Thyroid gland (tissue), 4 donors: Measurements from ENCODE around the gene VGLL3. TPM values are rescaled to one million over a fixed set of nuclear protein-coding genes. Genes with fewer than 3 reads are reported as not detected.

Source experiments
- DNase-seq, 2 donors: peaks; one replicate each; pipeline ENCODE4 v3.0.0-alpha.2; 2019
- H3K27ac ChIP-seq, 3 donors: fragments of 200-600 bp; sonication (generic); 1 replicate in 2 of 3; 2 replicates in 1 of 3; pipeline ENCODE4 v1.5.1; 2016 to 2019; ENCODE audit warnings: mild to moderate bottlenecking in 1 of 3, moderate library complexity in 1 of 3
- H3K27me3 ChIP-seq: fragments of 200-600 bp; sonication (generic); one replicate; pipeline ENCODE4 v1.5.1; 2019
- H3K36me3 ChIP-seq, 2 donors: fragments of 200-600 bp; sonication (generic); one replicate each; pipeline ENCODE4 v1.5.1; 2016 to 2019
- H3K4me1 ChIP-seq, 2 donors: fragments of 200-600 bp; sonication (generic); one replicate each; pipeline ENCODE4 v1.5.1; 2017 to 2019
- H3K4me3 ChIP-seq, 3 donors: fragments of 200-600 bp; sonication (generic); replicated peaks in 1 of 3; 1 replicate in 2 of 3; 2 replicates in 1 of 3; pipeline ENCODE4 v1.5.1; 2016; ENCODE audit warnings: mild to moderate bottlenecking in 1 of 3
- H3K9me3 ChIP-seq: fragments of 200-600 bp; sonication (generic); one replicate; pipeline ENCODE4 v1.5.1; 2017
- POLR2A ChIP-seq, 2 donors: fragments of 450-650 bp; IDR thresholded peaks; one replicate each; pipeline ENCODE4 v1.6.1; 2017; ENCODE audit warnings: antibody characterized with exemption in 2 of 2, mild to moderate bottlenecking in 2 of 2, moderate library complexity in 1 of 2
- WGBS, 2 donors: methylation state at CpG; one replicate each; pipeline ENCODE4 v1.1.5; 2017; 5-methylcytosine and 5-hydroxymethylcytosine counted together
- intact Hi-C: fragments of 100-400 bp; cut with DNase I; formaldehyde crosslinking; loops from one replicate; pipeline ENCODE4 v1.15.1; 2023
- total RNA-seq, 4 donors: library from RNA; depleted of rRNA; stranded (reverse); fragments of >200 nt; gene quantifications; one replicate each; pipeline ENCODE4 v1.2.3, GENCODE V29; 2016
- TF ChIP-seq, protein P1 (sequence below), 6 experiments: fragments of 200-600 bp in 3 of 6; fragments of 450-650 bp in 3 of 6; sonication (generic) in 3 of 6; IDR thresholded peaks; one replicate each; pipeline ENCODE4 v1.5.1; 2016 to 2019; ENCODE audit warnings: antibody characterized with exemption in 6 of 6, mild to moderate bottlenecking in 2 of 6, inconsistent platforms in 1 of 6, moderate library complexity in 1 of 6

Gene VGLL3
- total RNA-seq, 4 donors from 2014 or later: 3.0 to 18.7 (median 12.7) TPM

DNA sequence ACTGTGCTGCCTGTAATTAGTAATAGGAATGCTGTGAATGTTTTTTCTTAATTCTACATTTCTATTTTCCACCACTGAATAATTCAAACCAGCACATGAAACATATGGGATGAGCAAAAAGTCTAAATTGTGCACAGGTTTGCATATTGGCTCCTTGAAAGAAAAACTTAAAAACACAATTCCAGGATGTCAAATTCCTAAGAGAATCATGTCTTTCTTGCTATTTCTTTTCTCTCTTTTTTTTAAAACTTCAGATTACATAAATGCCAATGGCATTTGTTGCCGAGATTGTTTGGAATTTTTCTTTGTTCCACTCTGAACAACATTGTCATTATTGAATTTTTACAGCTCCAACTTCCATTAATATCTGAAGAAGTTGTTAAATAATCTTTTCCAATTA, 60.8 kb downstream of the VGLL3 start:
- intact Hi-C loops: no loop called here
- WGBS, 2 donors: 57 to 64% methylated on average over 1 of the region's 1 CpG
- Histone ChIP-seq H3K4me1 (no peaks in the 10 kb centered on the region), H3K9me3 (no peaks in the 10 kb centered on the region), H3K36me3 (no peaks in the 10 kb centered on the region), H3K27ac (no peak overlapping the region), H3K27me3 (no peaks in the 10 kb centered on the region), H3K4me3 (no peak overlapping the region)
- no peak for DNase-seq
- TF ChIP-seq POLR2A (IDR thresholded peaks at IDR 0.05): no peak
- TF ChIP-seq, protein P1, sequence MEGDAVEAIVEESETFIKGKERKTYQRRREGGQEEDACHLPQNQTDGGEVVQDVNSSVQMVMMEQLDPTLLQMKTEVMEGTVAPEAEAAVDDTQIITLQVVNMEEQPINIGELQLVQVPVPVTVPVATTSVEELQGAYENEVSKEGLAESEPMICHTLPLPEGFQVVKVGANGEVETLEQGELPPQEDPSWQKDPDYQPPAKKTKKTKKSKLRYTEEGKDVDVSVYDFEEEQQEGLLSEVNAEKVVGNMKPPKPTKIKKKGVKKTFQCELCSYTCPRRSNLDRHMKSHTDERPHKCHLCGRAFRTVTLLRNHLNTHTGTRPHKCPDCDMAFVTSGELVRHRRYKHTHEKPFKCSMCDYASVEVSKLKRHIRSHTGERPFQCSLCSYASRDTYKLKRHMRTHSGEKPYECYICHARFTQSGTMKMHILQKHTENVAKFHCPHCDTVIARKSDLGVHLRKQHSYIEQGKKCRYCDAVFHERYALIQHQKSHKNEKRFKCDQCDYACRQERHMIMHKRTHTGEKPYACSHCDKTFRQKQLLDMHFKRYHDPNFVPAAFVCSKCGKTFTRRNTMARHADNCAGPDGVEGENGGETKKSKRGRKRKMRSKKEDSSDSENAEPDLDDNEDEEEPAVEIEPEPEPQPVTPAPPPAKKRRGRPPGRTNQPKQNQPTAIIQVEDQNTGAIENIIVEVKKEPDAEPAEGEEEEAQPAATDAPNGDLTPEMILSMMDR (IDR thresholded peaks at IDR 0.05): no peak

DNA sequence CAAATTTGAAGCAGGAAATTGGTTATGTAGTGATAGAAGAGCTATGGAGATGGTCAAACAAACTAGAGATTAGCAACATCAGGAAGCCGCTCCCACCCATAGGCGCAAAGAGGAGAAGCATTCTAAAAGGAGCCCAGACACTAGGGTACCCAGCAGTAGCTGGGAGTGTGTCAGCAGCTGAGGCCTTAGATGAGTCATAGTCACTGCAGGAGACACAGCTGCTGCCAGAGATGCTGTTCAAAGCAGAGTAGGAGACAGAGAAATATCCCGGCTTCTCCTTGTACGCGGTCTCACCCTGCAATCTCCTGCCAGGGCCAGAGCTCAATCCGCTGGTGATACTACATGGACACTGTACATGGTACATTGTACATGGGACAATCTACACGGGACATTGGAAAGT, 61.9 kb downstream of the VGLL3 start:
- WGBS, 2 donors: 91 to 95% methylated on average over 7 of the region's 7 CpGs
- H3K9me3 ChIP-seq: no peaks in the 10 kb centered on the region
- DNase-seq: no peak
- intact Hi-C loops: no loop called here
- H3K27me3 ChIP-seq: no peaks in the 10 kb centered on the region
- no peaks in the 10 kb centered on the region for H3K4me1 ChIP-seq
- no peak overlapping the region for H3K27ac ChIP-seq
- no peaks in the 10 kb centered on the region for H3K36me3 ChIP-seq
- H3K4me3 ChIP-seq: no peak overlapping the region
- TF ChIP-seq POLR2A (IDR thresholded peaks at IDR 0.05): no peak
- TF ChIP-seq, protein P1 (IDR thresholded peaks at IDR 0.05): no peak

DNA sequence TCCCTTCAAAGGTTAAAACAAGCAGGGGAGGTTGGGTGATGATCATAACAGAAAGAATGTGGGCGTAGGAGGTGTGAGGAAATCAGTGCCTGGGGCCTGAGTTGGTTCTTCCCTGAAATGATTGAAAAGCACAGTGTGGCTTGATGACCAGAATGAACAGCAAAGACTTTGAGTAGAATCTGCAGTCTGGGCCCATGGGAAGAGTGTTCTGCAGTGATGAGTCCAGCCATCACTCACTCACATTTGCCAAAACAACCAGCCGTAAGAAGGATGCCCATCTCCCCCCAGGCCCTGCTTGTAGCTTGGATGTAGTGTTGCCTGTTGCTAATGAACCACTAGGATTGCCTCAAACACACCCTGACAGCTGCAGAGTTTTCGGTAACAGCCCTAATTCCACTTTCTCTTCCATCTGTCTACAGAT, 67.9 kb downstream of the VGLL3 start:
- no peak for DNase-seq
- 70 to 73% methylated on average over 3 of the region's 3 CpGs for WGBS, 2 donors
- TF ChIP-seq, protein P1 (IDR thresholded peaks at IDR 0.05): no peak
- TF ChIP-seq POLR2A (IDR thresholded peaks at IDR 0.05): no peak
- intact Hi-C loops: no loop called here
- Histone ChIP-seq H3K27me3 (no peaks in the 10 kb centered on the region), H3K36me3 (no peaks in the 10 kb centered on the region), H3K27ac (no peak overlapping the region), H3K9me3 (no peaks in the 10 kb centered on the region), H3K4me3 (no peak overlapping the region), H3K4me1 (no peaks in the 10 kb centered on the region)

DNA sequence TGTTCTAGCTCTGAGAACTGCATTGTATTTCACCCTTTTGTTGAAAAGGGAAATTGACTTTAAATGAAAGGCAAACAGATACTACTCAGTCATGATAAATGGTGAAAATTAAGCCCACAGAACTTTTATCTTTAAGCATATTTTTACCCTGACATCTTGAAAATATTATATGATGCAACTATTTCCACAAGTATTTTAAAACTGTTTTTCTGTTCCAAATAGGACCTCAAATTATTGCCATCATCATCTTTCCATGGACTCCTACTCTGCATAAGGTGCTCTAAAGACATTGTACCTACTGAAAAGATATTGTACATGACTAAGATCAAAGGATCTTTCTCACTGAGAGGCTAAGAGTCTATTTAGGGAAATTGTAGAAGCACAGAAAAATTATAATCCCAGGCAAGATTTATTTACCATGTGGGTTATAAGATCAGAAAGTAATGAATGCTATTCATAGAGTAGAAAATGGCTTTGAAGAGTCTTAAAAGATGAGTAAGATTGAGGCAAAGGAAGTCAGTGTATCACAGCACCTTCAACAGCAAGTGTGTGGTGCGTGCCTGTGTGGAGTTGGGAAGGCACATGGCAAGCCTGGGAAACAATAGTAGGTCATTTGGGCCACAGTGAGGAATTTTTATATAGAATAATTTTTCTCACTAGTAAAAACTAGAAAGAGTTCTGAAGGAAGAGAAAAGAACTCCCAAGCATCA, 68.8 kb downstream of the VGLL3 start:
- WGBS, 2 donors: 0% methylated on average over 1 of the region's 1 CpG
- DNase-seq: no peak
- H3K4me1 ChIP-seq: no peaks in the 10 kb centered on the region
- no peak for TF ChIP-seq POLR2A (IDR thresholded peaks at IDR 0.05)
- TF ChIP-seq, protein P1 (IDR thresholded peaks at IDR 0.05): no peak
- H3K36me3 ChIP-seq: no peaks in the 10 kb centered on the region
- no peak overlapping the region for H3K27ac ChIP-seq
- H3K4me3 ChIP-seq: no peak overlapping the region
- H3K9me3 ChIP-seq: no peaks in the 10 kb centered on the region
- intact Hi-C loops: no loop called here
- no peaks in the 10 kb centered on the region for H3K27me3 ChIP-seq

DNA sequence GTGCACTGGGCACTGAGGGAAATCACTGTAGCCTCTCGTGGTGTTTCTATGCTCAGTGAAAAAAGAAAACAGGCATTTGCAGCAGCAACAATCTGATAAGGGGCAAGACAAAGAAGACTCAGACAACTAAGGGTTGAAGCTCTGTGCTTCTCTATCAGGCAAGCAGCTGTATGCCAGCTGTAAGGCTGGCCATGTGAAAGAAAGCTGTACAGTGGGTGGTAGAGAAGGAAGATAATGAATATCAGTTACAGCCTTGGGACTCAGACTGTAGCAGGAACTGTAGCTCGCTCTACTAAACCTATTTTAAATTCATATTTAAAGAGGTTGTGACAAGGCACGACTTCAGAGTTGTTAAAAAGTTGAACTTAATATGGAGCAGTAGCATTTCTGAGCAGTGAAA, 76.3 kb downstream of the VGLL3 start:
- H3K9me3 ChIP-seq: no peaks in the 10 kb centered on the region
- 57 to 63% methylated on average over 3 of the region's 3 CpGs for WGBS, 2 donors
- no peaks in the 10 kb centered on the region for H3K36me3 ChIP-seq
- H3K27me3 ChIP-seq: no peaks in the 10 kb centered on the region
- intact Hi-C loops: no loop called here
- no peaks in the 10 kb centered on the region for H3K4me1 ChIP-seq
- DNase-seq: no peak
- TF ChIP-seq, protein P1 (IDR thresholded peaks at IDR 0.05): no peak
- TF ChIP-seq POLR2A (IDR thresholded peaks at IDR 0.05): no peak
- H3K4me3 ChIP-seq: no peak overlapping the region
- H3K27ac ChIP-seq: no peak overlapping the region
